Osteoblast (primary cell): ENCODE measurements around the gene CNDP2. TPM values are rescaled to one million over a fixed set of nuclear protein-coding genes. Genes with fewer than 3 reads are reported as not detected.

Experiments used
- DNase-seq: peaks from one replicate; pipeline ENCODE4 v3.0.0; 2011; ENCODE audit warnings: low spot score, mixed read lengths; ENCODE audit not compliant: insufficient read length; ENCODE audit errors: missing footprints
- H2AFZ ChIP-seq: 2 replicates; pipeline ENCODE4 v1.6.0; 2011; ENCODE audit warnings: mild to moderate bottlenecking, low read length
- H3K27ac ChIP-seq: 2 replicates; pipeline ENCODE4 v1.5.1; 2011; ENCODE audit warnings: mild to moderate bottlenecking, low read depth, low read length, moderate library complexity
- H3K27me3 ChIP-seq: 2 replicates; pipeline ENCODE4 v1.6.0; 2012; ENCODE audit warnings: mild to moderate bottlenecking, control low read depth, inconsistent platforms, low read length, moderate library complexity; ENCODE audit not compliant: insufficient read depth
- H3K36me3 ChIP-seq: 2 replicates; pipeline ENCODE4 v1.5.1; 2011; ENCODE audit warnings: mild to moderate bottlenecking, low read length, control low read depth, moderate library complexity; ENCODE audit not compliant: insufficient read depth
- H3K4me1 ChIP-seq: 2 replicates; pipeline ENCODE4 v1.5.1; 2011; ENCODE audit warnings: mild to moderate bottlenecking, low read length, control low read depth, moderate library complexity; ENCODE audit not compliant: insufficient read depth
- H3K4me2 ChIP-seq: 2 replicates; pipeline ENCODE4 v1.6.0; 2011; ENCODE audit warnings: mild to moderate bottlenecking, low read length; ENCODE audit not compliant: insufficient read depth
- H3K4me3 ChIP-seq: fragments of 200-600 bp; sonication (generic); 3 replicates; pipeline ENCODE4 v1.5.1; 2012; ENCODE audit warnings: mild to moderate bottlenecking, low read length, inconsistent platforms; ENCODE audit not compliant: insufficient read depth
- H3K79me2 ChIP-seq: 2 replicates; pipeline ENCODE4 v1.6.0; 2012; ENCODE audit warnings: mild to moderate bottlenecking, low read length, control low read depth, inconsistent platforms; ENCODE audit not compliant: insufficient read depth
- H3K9me3 ChIP-seq: 2 replicates; pipeline ENCODE4 v1.5.1; 2011; ENCODE audit warnings: low read depth, low read length, control low read depth
- H4K20me1 ChIP-seq: 2 replicates; pipeline ENCODE4 v1.6.0; 2012; ENCODE audit warnings: mild to moderate bottlenecking, low read length, control low read depth; ENCODE audit not compliant: insufficient read depth
- CTCF ChIP-seq: IDR thresholded peaks from 2 replicates; pipeline ENCODE4 v1.5.1; 2011; ENCODE audit warnings: mild to moderate bottlenecking, low read depth, low read length, moderate library complexity; ENCODE audit errors: extremely low read depth
- total RNA-seq: library from RNA; depleted of rRNA; stranded (reverse); fragments of >200 nt; gene quantifications from 2 replicates; pipeline ENCODE4 v1.2.3, GENCODE V29; 2012

Gene CNDP2
- total RNA-seq, 1 donor: 25.3 TPM

GRCh38 chr18:74488864-74489263 lies 7.3 kb upstream of the CNDP2 start:
- Histone ChIP-seq H3K9me3 (no peaks in the 10 kb centered on the region), H3K27me3 (peaks cover 7% of the 10 kb centered on the region), H2AFZ (no peak overlapping the region), H3K36me3 (no peaks in the 10 kb centered on the region), H3K4me2 (no peak overlapping the region), H3K79me2 (no peaks in the 10 kb centered on the region), H3K27ac (no peak overlapping the region), H4K20me1 (no peaks in the 10 kb centered on the region), H3K4me1 (no peaks in the 10 kb centered on the region), H3K4me3 (no peak overlapping the region)
- no peak for TF ChIP-seq CTCF
- no peak for DNase-seq

DNA sequence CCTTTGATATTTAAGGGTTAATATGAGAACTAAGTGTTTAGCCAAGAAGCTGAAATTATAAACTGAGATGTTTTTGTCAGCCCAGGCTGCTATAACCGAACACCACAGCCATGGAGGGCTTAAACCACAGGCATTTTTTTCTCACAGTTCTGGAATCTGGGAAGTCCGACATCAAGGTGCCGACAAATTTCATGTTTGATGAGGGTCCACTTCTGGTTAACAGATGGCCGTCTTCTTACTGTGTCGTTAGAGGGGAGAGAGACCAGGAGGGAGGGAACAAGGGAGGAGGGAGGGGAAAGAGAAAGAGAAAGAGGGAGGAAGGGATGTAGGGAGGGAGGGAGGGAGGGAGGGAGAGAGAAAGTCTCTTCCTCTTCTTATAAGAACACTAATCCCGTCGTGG lies 6.5 kb upstream of the CNDP2 start:
- H3K4me3 ChIP-seq: peak overlapping the region; percentile 70
- no peaks in the 10 kb centered on the region for H4K20me1 ChIP-seq
- H3K9me3 ChIP-seq: no peaks in the 10 kb centered on the region
- no peak for DNase-seq
- H3K27ac ChIP-seq: no peak overlapping the region
- H3K36me3 ChIP-seq: no peaks in the 10 kb centered on the region
- peak overlapping the region; percentile 74 for H3K4me2 ChIP-seq
- no peaks in the 10 kb centered on the region for H3K4me1 ChIP-seq
- no peak for TF ChIP-seq CTCF
- H3K79me2 ChIP-seq: no peaks in the 10 kb centered on the region
- H3K27me3 ChIP-seq: peaks cover 7% of the 10 kb centered on the region
- H2AFZ ChIP-seq: peak overlapping the region; percentile 87

DNA sequence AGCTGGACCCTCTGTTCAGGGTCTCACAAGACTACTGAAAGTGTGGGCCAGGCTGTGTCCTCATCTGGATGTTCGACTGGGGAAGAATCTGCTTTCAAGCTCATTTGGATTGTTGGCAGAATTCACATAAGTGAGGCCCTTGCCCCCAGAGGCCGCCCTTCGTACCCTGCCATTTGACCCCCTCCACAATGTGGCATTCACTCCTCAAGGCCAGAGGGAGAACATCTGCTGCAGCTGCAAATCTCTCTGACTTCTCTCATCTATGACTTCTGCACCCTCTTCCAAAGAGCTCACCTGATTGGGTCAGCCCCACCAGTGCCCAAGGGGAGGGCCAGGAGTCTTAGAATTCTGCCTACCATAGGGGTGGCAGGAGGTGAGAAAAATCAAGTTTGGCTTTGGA lies 3.9 kb upstream of the CNDP2 start:
- Histone ChIP-seq H3K9me3 (no peaks in the 10 kb centered on the region), H3K4me1 (peaks cover 10% of the 10 kb centered on the region), H3K27me3 (peaks cover 7% of the 10 kb centered on the region), H4K20me1 (no peaks in the 10 kb centered on the region), H2AFZ (no peak overlapping the region), H3K4me3 (no peak overlapping the region), H3K79me2 (peaks cover 6% of the 10 kb centered on the region), H3K27ac (no peak overlapping the region), H3K4me2 (no peak overlapping the region), H3K36me3 (no peaks in the 10 kb centered on the region)
- no peak for DNase-seq
- TF ChIP-seq CTCF: no peak

DNA sequence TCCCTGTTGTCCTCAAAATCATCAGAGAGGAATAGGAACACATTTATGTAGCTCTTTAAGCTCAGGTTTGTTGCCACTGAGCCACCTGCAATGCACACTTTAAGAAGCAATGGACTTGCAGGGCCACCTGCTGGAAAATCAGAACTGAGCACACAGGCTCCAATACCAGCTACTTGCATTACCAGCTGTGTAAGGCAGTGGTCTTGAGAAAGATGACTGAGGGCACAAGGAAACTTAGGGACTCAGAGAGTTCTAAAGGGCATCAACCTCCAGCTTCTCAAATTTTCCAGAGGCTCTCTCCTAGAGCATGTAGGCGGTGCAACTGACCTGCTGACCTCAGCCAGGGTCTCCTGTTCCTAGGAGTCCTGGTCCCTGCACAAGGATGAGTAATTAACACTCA lies 2.5 kb upstream of the CNDP2 start:
- Histone ChIP-seq H3K27ac (no peak overlapping the region), H3K27me3 (peaks cover 6% of the 10 kb centered on the region), H3K4me1 (peaks cover 15% of the 10 kb centered on the region), H4K20me1 (peaks cover 3% of the 10 kb centered on the region), H3K9me3 (no peaks in the 10 kb centered on the region), H2AFZ (no peak overlapping the region), H3K79me2 (peaks cover 20% of the 10 kb centered on the region), H3K4me2 (no peak overlapping the region), H3K36me3 (no peaks in the 10 kb centered on the region), H3K4me3 (no peak overlapping the region)
- DNase-seq: no peak
- TF ChIP-seq CTCF: peak; percentile 64
